Fibroblast of lung (primary cell): ENCODE data around the gene TMEM184A. TPM values are rescaled to one million over a fixed set of nuclear protein-coding genes. Genes with fewer than 3 reads are reported as not detected.

Experiments
- DNase-seq, 2 donors: peaks; one replicate each; pipeline versions ENCODE4 v3.0.0 to v3.0.0-alpha.2; 2010; ENCODE audit warnings: low read depth in 2 of 2
- H2AFZ ChIP-seq: 2 replicates; pipeline ENCODE4 v1.5.1; 2012; ENCODE audit warnings: low read length, control low read depth, inconsistent platforms
- H3K27ac ChIP-seq: 2 replicates; pipeline ENCODE4 v1.5.1; 2011; ENCODE audit warnings: low read length, control low read depth; ENCODE audit not compliant: insufficient read depth
- H3K27me3 ChIP-seq: 2 replicates; pipeline ENCODE4 v1.5.1; 2011; ENCODE audit warnings: mild to moderate bottlenecking, low read length; ENCODE audit not compliant: control insufficient read depth, insufficient read depth
- H3K36me3 ChIP-seq: 2 replicates; pipeline ENCODE4 v1.5.1; 2011; ENCODE audit warnings: low read length; ENCODE audit not compliant: control insufficient read depth, insufficient read depth
- H3K4me1 ChIP-seq: 2 replicates; pipeline ENCODE4 v1.5.1; 2011; ENCODE audit warnings: low read length; ENCODE audit not compliant: control insufficient read depth, insufficient read depth; ENCODE audit errors: extremely low read depth
- H3K4me2 ChIP-seq: 2 replicates; pipeline ENCODE4 v1.5.1; 2011; ENCODE audit warnings: low read length, control low read depth; ENCODE audit not compliant: insufficient read depth; ENCODE audit errors: extremely low read depth
- H3K4me3 ChIP-seq, 4 experiments: fragments of 200-600 bp in 1 of 4; sonication (generic) in 1 of 4; replicated peaks in 1 of 4; 2 replicates each; pipeline ENCODE4 v1.5.1; 2011 to 2016; ENCODE audit warnings: low read length in 4 of 4, low read depth in 3 of 4, mild to moderate bottlenecking in 3 of 4, control low read depth in 2 of 4, inconsistent platforms in 1 of 4, mixed read lengths in 1 of 4; ENCODE audit not compliant: insufficient read depth in 1 of 4; ENCODE audit errors: control extremely low read depth in 1 of 4
- H3K79me2 ChIP-seq: 2 replicates; pipeline ENCODE4 v1.5.1; 2012; ENCODE audit warnings: mild to moderate bottlenecking, low read length, inconsistent platforms; ENCODE audit not compliant: control insufficient read depth, insufficient read depth
- H3K9ac ChIP-seq: 2 replicates; pipeline ENCODE4 v1.5.1; 2011; ENCODE audit warnings: mild to moderate bottlenecking, low read length, control low read depth; ENCODE audit not compliant: insufficient read depth
- H3K9me3 ChIP-seq: 2 replicates; pipeline ENCODE4 v1.5.1; 2012; ENCODE audit warnings: low read depth, low read length; ENCODE audit not compliant: control insufficient read depth, insufficient read depth
- H4K20me1 ChIP-seq: 2 replicates; pipeline ENCODE4 v1.5.1; 2011; ENCODE audit warnings: low read length; ENCODE audit not compliant: control insufficient read depth, insufficient read depth; ENCODE audit errors: extremely low read depth
- EZH2 ChIP-seq: IDR thresholded peaks from 2 replicates; pipeline ENCODE4 v1.5.1; 2012; ENCODE audit warnings: low read length, control low read depth, mild to moderate bottlenecking; ENCODE audit errors: missing control alignments
- polyA plus RNA-seq, 2 donors: library from polyadenylated mRNA; depleted of rRNA in 1 of 2; stranded (reverse) in 1 of 2; unstranded in 1 of 2; fragments of >200 nt; gene quantifications; 2 replicates each; pipeline ENCODE4 v1.2.1, GENCODE V29; 2011 to 2012; ENCODE audit warnings: missing spikeins in 1 of 2
- total RNA-seq: library from RNA; depleted of rRNA; stranded (reverse); fragments of >200 nt; gene quantifications from 2 replicates; pipeline ENCODE4 v1.2.1, GENCODE V29; 2014
- TF ChIP-seq, protein P1 (sequence below), 2 donors: IDR thresholded peaks in 1 of 2; conservative IDR thresholded peaks in 1 of 2; 1 replicate in 1 of 2; 2 replicates in 1 of 2; pipeline ENCODE4 v1.5.1; 2011 to 2012; ENCODE audit warnings: low read length in 2 of 2, control low read depth in 1 of 2, inconsistent platforms in 1 of 2, low read depth in 1 of 2, mild to moderate bottlenecking in 1 of 2

Gene TMEM184A
- total and polyA plus RNA-seq, 2 donors (not counting 1 experiment from before 2014, with no cell fraction given): under 0.01 to 0.05 TPM

DNA sequence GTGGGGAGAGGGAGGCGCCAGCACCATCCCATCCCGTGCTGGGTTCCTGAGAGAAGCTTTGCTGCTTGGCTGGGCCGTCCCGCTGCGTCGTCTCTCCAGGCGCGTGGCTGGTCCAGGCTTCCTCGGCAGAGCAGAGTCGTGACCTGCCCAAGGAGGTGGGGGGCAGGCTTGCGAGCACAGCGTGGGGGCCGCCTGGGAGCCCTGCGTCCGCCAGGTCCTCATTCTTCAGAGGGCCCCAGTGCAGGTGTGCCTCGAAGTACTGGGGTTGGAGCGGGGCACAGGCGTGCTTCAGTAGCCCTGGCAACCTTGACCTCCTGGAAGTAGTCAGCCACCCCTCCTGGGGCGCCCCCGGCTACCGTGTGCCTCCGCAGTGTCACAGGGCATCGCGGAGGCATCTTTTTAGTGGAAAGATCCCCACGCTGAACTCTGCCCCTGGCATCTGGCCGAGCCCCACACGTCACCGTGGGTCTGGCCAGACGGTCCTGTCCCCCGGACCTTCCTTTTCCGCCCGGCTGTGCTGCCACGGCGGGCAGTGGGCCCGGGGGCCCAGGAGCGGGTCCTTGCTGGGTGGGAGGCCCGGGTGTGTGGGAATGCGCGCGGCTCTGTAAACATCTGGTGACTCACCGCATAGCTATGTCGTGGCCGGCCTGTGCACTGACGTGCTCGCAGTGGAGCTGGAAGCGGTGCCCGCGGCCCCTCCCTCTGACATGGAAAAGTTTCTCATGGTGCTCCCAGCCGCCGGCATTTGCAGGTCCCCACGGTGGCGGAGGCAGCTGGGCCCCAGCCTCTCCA lies 19.1 kb downstream of the TMEM184A start:
- Histone ChIP-seq H2AFZ (no peak overlapping the region), H3K36me3 (peaks cover 29% of the 10 kb centered on the region), H3K9ac (peak overlapping the region; percentile 99), H3K27me3 (no peaks in the 10 kb centered on the region), H4K20me1 (no peaks in the 10 kb centered on the region), H3K79me2 (peaks cover 56% of the 10 kb centered on the region), H3K9me3 (no peaks in the 10 kb centered on the region), H3K4me3 (peak overlapping the region; percentile 25 to 60 (median 44)), H3K4me1 (peaks cover 40% of the 10 kb centered on the region), H3K27ac (peak overlapping the region; percentile 100), H3K4me2 (peak overlapping the region; percentile 90)
- TF ChIP-seq, protein P1, sequence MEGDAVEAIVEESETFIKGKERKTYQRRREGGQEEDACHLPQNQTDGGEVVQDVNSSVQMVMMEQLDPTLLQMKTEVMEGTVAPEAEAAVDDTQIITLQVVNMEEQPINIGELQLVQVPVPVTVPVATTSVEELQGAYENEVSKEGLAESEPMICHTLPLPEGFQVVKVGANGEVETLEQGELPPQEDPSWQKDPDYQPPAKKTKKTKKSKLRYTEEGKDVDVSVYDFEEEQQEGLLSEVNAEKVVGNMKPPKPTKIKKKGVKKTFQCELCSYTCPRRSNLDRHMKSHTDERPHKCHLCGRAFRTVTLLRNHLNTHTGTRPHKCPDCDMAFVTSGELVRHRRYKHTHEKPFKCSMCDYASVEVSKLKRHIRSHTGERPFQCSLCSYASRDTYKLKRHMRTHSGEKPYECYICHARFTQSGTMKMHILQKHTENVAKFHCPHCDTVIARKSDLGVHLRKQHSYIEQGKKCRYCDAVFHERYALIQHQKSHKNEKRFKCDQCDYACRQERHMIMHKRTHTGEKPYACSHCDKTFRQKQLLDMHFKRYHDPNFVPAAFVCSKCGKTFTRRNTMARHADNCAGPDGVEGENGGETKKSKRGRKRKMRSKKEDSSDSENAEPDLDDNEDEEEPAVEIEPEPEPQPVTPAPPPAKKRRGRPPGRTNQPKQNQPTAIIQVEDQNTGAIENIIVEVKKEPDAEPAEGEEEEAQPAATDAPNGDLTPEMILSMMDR (conservative IDR thresholded peaks at IDR 0.05 in 1 of 2, IDR thresholded peaks at IDR 0.05 in 1 of 2; ENCODE audit: low read depth in 1 of 2, low read length in 2 of 2): no peak
- TF ChIP-seq EZH2: no peak
- peak; percentile 99 for DNase-seq

DNA sequence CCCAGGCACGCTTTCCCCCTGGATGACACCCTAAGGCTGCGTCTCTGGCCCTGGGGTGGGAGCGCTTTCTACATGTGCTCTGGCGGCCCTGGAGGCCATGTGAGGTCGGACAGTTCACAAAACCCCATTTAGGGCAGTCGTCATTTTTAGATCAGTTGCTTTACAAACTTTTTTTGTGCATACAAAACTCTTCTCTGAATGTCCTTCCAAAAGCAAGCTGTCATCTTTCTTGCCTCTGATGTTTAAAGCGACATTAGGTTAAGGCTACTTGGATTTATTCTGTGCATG lies 19.6 kb downstream of the TMEM184A start:
- Histone ChIP-seq H3K27me3 (no peaks in the 10 kb centered on the region), H3K4me1 (peaks cover 41% of the 10 kb centered on the region), H3K9ac (peak overlapping the region; percentile 99), H3K9me3 (no peaks in the 10 kb centered on the region), H3K4me2 (peak overlapping the region; percentile 75), H3K4me3 (peak overlapping the region in 1 of 4 experiments; percentile 60), H3K36me3 (peaks cover 26% of the 10 kb centered on the region), H3K27ac (peak overlapping the region; percentile 100), H4K20me1 (no peaks in the 10 kb centered on the region), H3K79me2 (peaks cover 61% of the 10 kb centered on the region), H2AFZ (no peak overlapping the region)
- no peak for DNase-seq
- TF ChIP-seq EZH2: no peak
- TF ChIP-seq, protein P1 (conservative IDR thresholded peaks at IDR 0.05 in 1 of 2, IDR thresholded peaks at IDR 0.05 in 1 of 2; ENCODE audit: low read depth in 1 of 2, low read length in 2 of 2): no peak

DNA sequence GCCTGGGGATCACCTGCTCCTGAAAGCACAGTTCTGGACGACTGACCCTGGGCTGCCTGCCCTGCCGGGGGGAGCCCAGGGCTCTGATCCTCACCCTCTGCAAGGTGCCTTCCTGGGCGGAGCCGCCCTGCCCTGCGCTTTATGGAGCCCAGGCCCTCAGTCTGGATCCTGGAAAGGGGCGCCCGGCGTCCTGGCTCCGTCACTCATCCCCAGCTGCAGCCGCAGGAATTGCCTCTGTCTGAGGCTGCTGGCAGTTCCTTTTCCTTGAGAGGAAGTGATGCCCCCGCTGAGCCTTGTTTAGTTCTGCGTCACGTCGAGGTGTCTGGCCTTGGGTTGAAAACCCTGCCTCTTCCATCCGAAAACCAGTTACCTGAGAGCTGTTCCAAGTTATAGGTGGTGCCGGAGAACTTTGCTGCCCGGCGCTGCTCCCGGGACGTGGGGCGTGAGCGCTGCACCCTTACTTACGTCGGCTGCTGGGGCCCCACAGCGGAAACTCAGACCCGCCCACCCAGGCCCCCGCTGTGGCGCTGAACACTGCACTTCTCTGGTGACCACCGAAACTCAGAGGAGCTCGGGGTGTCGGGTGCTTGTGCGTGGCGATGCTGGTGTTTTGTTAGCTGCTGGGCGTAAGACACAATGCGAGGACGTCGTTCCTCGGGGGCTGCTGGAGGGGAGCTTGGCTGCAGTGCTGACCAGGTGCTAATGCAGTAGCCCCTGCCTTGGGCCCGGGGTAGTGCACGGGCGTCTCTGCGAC lies 20.1 kb downstream of the TMEM184A start:
- Histone ChIP-seq H3K9ac (peak overlapping the region; percentile 99), H3K4me1 (peaks cover 41% of the 10 kb centered on the region), H3K79me2 (peaks cover 63% of the 10 kb centered on the region), H4K20me1 (no peaks in the 10 kb centered on the region), H3K27me3 (no peaks in the 10 kb centered on the region), H3K36me3 (peaks cover 26% of the 10 kb centered on the region), H3K27ac (peak overlapping the region; percentile 100), H3K4me2 (no peak overlapping the region), H3K9me3 (no peaks in the 10 kb centered on the region), H2AFZ (no peak overlapping the region), H3K4me3 (no peak overlapping the region)
- TF ChIP-seq, protein P1 (conservative IDR thresholded peaks at IDR 0.05 in 1 of 2, IDR thresholded peaks at IDR 0.05 in 1 of 2; ENCODE audit: low read depth in 1 of 2, low read length in 2 of 2): no peak
- no peak for TF ChIP-seq EZH2
- DNase-seq: no peak
